Measurements from ENCODE around the gene ACTMAP. TPM values are rescaled to one million over a fixed set of nuclear protein-coding genes. Genes with fewer than 3 reads are reported as not detected.

The ACTMAP gene
- total RNA-seq, 1 donor, result 1.1 TPM

DNA sequence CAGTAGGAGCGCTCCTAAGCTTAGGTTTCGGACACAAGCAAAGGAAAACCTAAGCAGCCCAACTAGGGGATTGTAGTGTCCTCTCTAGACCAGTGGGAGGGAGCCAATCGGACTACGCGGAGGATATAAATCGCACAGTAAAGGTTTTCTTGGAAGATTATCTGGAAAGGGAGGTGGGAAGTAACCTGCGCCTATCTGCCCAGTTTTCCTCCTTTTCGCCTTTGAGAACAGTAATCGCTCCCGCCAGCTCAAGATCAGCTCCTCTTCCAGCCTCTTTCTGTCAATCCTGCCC, 27.3 kb upstream of the ACTMAP start:
- Histone ChIP-seq H3K27me3 (ENCODE audit: insufficient read depth, low read length) (no peaks in the 10 kb centered on the region), H3K36me3 (ENCODE audit: insufficient read depth, low read length) (no peaks in the 10 kb centered on the region), H3K27ac (ENCODE audit: low read depth, low read length) (peak overlapping the region; percentile 88), H4K20me1 (ENCODE audit: insufficient read depth, low read length) (no peaks in the 10 kb centered on the region), H3K79me2 (ENCODE audit: insufficient read depth, low read length) (peaks cover 4% of the 10 kb centered on the region), H3K4me3 (ENCODE audit: insufficient read depth, low read length) (peak overlapping the region; percentile 77), H2AFZ (ENCODE audit: low read length) (peak overlapping the region; percentile 92), H3K4me1 (ENCODE audit: insufficient read depth, low read length) (peaks cover 12% of the 10 kb centered on the region), H3K4me2 (ENCODE audit: insufficient read depth, low read length) (peak overlapping the region; percentile 99), H3K9me3 (ENCODE audit: low read depth, low read length) (no peaks in the 10 kb centered on the region)
- DNase-seq (ENCODE audit: insufficient read length, low spot score, missing footprints), result no peak
- TF ChIP-seq CTCF (IDR thresholded peaks at IDR 0.05; ENCODE audit: extremely low read depth, low read depth, low read length), result no peak

GRCh38 chr19:40776932-40777644, 26.8 kb upstream of the ACTMAP start:
- DNase-seq (ENCODE audit: insufficient read length, low spot score, missing footprints), result peak; percentile 83
- Histone ChIP-seq H3K4me1 (ENCODE audit: insufficient read depth, low read length) (peaks cover 12% of the 10 kb centered on the region), H3K9me3 (ENCODE audit: low read depth, low read length) (no peaks in the 10 kb centered on the region), H3K27ac (ENCODE audit: low read depth, low read length) (peak overlapping the region; percentile 88), H2AFZ (ENCODE audit: low read length) (peak overlapping the region; percentile 92), H3K4me2 (ENCODE audit: insufficient read depth, low read length) (peak overlapping the region; percentile 99), H3K4me3 (ENCODE audit: insufficient read depth, low read length) (peak overlapping the region; percentile 77), H3K79me2 (ENCODE audit: insufficient read depth, low read length) (peaks cover 4% of the 10 kb centered on the region), H3K27me3 (ENCODE audit: insufficient read depth, low read length) (no peaks in the 10 kb centered on the region), H4K20me1 (ENCODE audit: insufficient read depth, low read length) (no peaks in the 10 kb centered on the region), H3K36me3 (ENCODE audit: insufficient read depth, low read length) (no peaks in the 10 kb centered on the region)
- TF ChIP-seq CTCF (IDR thresholded peaks at IDR 0.05; ENCODE audit: extremely low read depth, low read depth, low read length), result no peak

- H3K79me2 ChIP-seq (ENCODE audit: insufficient read depth, low read length), result peaks cover 4% of the 10 kb centered on the region
- no peak for DNase-seq (ENCODE audit: insufficient read length, low spot score, missing footprints)
- peaks cover 12% of the 10 kb centered on the region for H3K4me1 ChIP-seq (ENCODE audit: insufficient read depth, low read length)
- H2AFZ ChIP-seq (ENCODE audit: low read length), result no peak overlapping the region
- H4K20me1 ChIP-seq (ENCODE audit: insufficient read depth, low read length), result no peaks in the 10 kb centered on the region
- no peak overlapping the region for H3K27ac ChIP-seq (ENCODE audit: low read depth, low read length)
- no peaks in the 10 kb centered on the region for H3K9me3 ChIP-seq (ENCODE audit: low read depth, low read length)
- no peaks in the 10 kb centered on the region for H3K36me3 ChIP-seq (ENCODE audit: insufficient read depth, low read length)
- no peaks in the 10 kb centered on the region for H3K27me3 ChIP-seq (ENCODE audit: insufficient read depth, low read length)
- no peak overlapping the region for H3K4me3 ChIP-seq (ENCODE audit: insufficient read depth, low read length)
- no peak for TF ChIP-seq CTCF (IDR thresholded peaks at IDR 0.05; ENCODE audit: extremely low read depth, low read depth, low read length)
- H3K4me2 ChIP-seq (ENCODE audit: insufficient read depth, low read length), result no peak overlapping the region
These were observed 26.1 kb upstream of the ACTMAP start for GRCh38 chr19:40776364-40776763.

DNA sequence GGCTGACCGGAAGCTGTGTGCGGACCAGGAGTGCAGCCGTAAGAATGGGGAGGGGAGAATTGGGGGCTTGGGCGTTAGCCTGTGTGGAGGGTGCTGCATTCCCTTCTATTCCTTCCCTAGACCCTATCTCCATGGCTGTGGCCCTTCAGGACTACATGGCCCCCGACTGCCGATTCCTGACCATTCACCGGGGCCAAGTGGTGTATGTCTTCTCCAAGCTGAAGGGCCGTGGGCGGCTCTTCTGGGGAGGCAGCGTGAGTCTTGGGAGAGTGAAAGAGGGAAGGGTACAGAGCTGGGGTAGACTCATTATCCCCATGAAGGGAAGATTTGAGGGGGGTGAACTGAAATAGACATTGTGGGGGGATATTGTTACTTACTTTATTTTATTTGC, 25.4 kb upstream of the ACTMAP start:
- Histone ChIP-seq H3K27me3 (ENCODE audit: insufficient read depth, low read length) (no peaks in the 10 kb centered on the region), H3K27ac (ENCODE audit: low read depth, low read length) (no peak overlapping the region), H3K36me3 (ENCODE audit: insufficient read depth, low read length) (no peaks in the 10 kb centered on the region), H3K79me2 (ENCODE audit: insufficient read depth, low read length) (peaks cover 4% of the 10 kb centered on the region), H3K4me2 (ENCODE audit: insufficient read depth, low read length) (no peak overlapping the region), H3K4me1 (ENCODE audit: insufficient read depth, low read length) (peaks cover 12% of the 10 kb centered on the region), H3K4me3 (ENCODE audit: insufficient read depth, low read length) (peak overlapping the region; percentile 24), H3K9me3 (ENCODE audit: low read depth, low read length) (no peaks in the 10 kb centered on the region), H4K20me1 (ENCODE audit: insufficient read depth, low read length) (no peaks in the 10 kb centered on the region), H2AFZ (ENCODE audit: low read length) (peak overlapping the region; percentile 39)
- TF ChIP-seq CTCF (IDR thresholded peaks at IDR 0.05; ENCODE audit: extremely low read depth, low read depth, low read length), result no peak
- no peak for DNase-seq (ENCODE audit: insufficient read length, low spot score, missing footprints)
